H1 (cell line): ENCODE results near the gene USP49. TPM values are rescaled to one million over a fixed set of nuclear protein-coding genes. Genes with fewer than 3 reads are reported as not detected.

Experiments used
- CTCF ChIA-PET: fragments of 300-600 bp; sonication (Branson Sonifier 250); formaldehyde crosslinking; loops from one replicate; lab custom pipeline; 2021; ENCODE audit not compliant: partially characterized antibody; lab: Charles Lee
- POLR2A ChIA-PET: fragments of 300-600 bp; sonication (Branson Sonifier 250); formaldehyde crosslinking; loops from one replicate; lab custom pipeline; 2021; ENCODE audit warnings: inconsistent platforms; ENCODE audit not compliant: partially characterized antibody; lab: Charles Lee
- DNase-seq, 2 experiments: peaks; one replicate each; pipeline versions ENCODE4 v3.0.0 to v3.0.0-alpha.2; 2010 to 2022; ENCODE audit warnings: low spot score in 2 of 2, low read depth in 1 of 2, mixed read lengths in 1 of 2
- FAIRE-seq: peaks from 2 replicates; lab custom pipeline; 2011; peaks lifted over from hg19 to GRCh38; lab: Jason Lieb, UNC
- H2AFZ ChIP-seq: 2 replicates; pipeline ENCODE4 v1.8.1; 2012; ENCODE audit warnings: low read length, inconsistent platforms
- H2AK5ac ChIP-seq: 2 replicates; pipeline ENCODE4 v1.6.1; 2013; ENCODE audit warnings: low read depth, low read length
- H2BK120ac ChIP-seq: replicated peaks from 2 replicates; pipeline ENCODE3; 2013; ENCODE audit warnings: low read depth, low read length, inconsistent platforms
- H2BK12ac ChIP-seq: 2 replicates; pipeline ENCODE4 v1.6.1; 2013; ENCODE audit warnings: low read depth, low read length
- H2BK15ac ChIP-seq: 2 replicates; pipeline ENCODE4 v1.6.1; 2013; ENCODE audit warnings: low read length
- H2BK20ac ChIP-seq: 2 replicates; pipeline ENCODE4 v1.6.1; 2013; ENCODE audit warnings: low read length
- H2BK5ac ChIP-seq: 2 replicates; pipeline ENCODE4 v1.6.1; 2013; ENCODE audit warnings: low read depth, low read length
- H3K14ac ChIP-seq: 2 replicates; pipeline ENCODE4 v1.6.1; 2013; ENCODE audit warnings: inconsistent platforms; ENCODE audit not compliant: insufficient read length
- H3K18ac ChIP-seq: 2 replicates; pipeline ENCODE4 v1.6.1; 2013; ENCODE audit warnings: low read length; ENCODE audit errors: extremely low read depth
- H3K23ac ChIP-seq: 2 replicates; pipeline ENCODE4 v1.6.1; 2013; ENCODE audit warnings: inconsistent platforms; ENCODE audit not compliant: insufficient read length
- H3K23me2 ChIP-seq: 2 replicates; pipeline ENCODE4 v1.6.1; 2013; ENCODE audit warnings: low read depth, low read length
- H3K27ac ChIP-seq: 2 replicates; pipeline ENCODE4 v1.6.1; 2011; ENCODE audit warnings: low read depth, low read length, inconsistent platforms
- H3K27me3 ChIP-seq, 4 experiments: replicated peaks in 1 of 4; 1 replicate in 1 of 4; 2 replicates in 3 of 4; pipeline versions ENCODE4 v1.6.1 to v1.8.1; 2011 to 2013; ENCODE audit warnings: low read length in 3 of 4, mild to moderate bottlenecking in 3 of 4, inconsistent platforms in 2 of 4, mixed read lengths in 2 of 4, moderate library complexity in 1 of 4; ENCODE audit not compliant: control insufficient read depth in 3 of 4, insufficient read depth in 3 of 4; ENCODE audit errors: extremely low read depth in 1 of 4
- H3K36me3 ChIP-seq, 4 experiments: 2 replicates each; pipeline versions ENCODE4 v1.6.1 to v1.8.1; 2011 to 2013; ENCODE audit warnings: mild to moderate bottlenecking in 4 of 4, low read length in 3 of 4, moderate library complexity in 2 of 4, control low read depth in 1 of 4, inconsistent platforms in 1 of 4; ENCODE audit not compliant: insufficient read depth in 4 of 4, control insufficient read depth in 2 of 4
- H3K4ac ChIP-seq: replicated peaks from 2 replicates; pipeline ENCODE3; 2013; ENCODE audit warnings: low read length, low read depth, mixed read lengths, inconsistent platforms; ENCODE audit not compliant: insufficient read length
- H3K4me1 ChIP-seq, 4 experiments: replicated peaks in 1 of 4; 1 replicate in 1 of 4; 2 replicates in 3 of 4; pipeline versions ENCODE4 v1.6.1 to v1.8.1; 2011 to 2013; ENCODE audit warnings: low read length in 3 of 4, inconsistent platforms in 2 of 4, mixed read lengths in 1 of 4; ENCODE audit not compliant: insufficient read depth in 4 of 4, control insufficient read depth in 3 of 4
- H3K4me2 ChIP-seq, 2 experiments: 2 replicates each; pipeline versions ENCODE4 v1.6.1 to v1.8.1; 2011 to 2013; ENCODE audit warnings: low read depth in 2 of 2, low read length in 2 of 2, control low read depth in 1 of 2, inconsistent platforms in 1 of 2, mild to moderate bottlenecking in 1 of 2; ENCODE audit not compliant: insufficient read depth in 1 of 2
- H3K4me3 ChIP-seq, 4 experiments: fragments of 200-600, 300-600 bp in 1 of 4; sonication (generic), shearing (Covaris generic), sonication (Bioruptor Twin) in 1 of 4; 2 replicates each; pipeline versions ENCODE4 v1.5.1 to v1.8.1; 2011 to 2016; ENCODE audit warnings: low read length in 4 of 4, low read depth in 3 of 4, control low read depth in 2 of 4, inconsistent platforms in 2 of 4, mild to moderate bottlenecking in 2 of 4, mixed read lengths in 1 of 4, moderate library complexity in 1 of 4; ENCODE audit not compliant: insufficient read depth in 2 of 4; ENCODE audit errors: extremely low read depth in 1 of 4
- H3K56ac ChIP-seq: replicated peaks from 2 replicates; pipeline ENCODE3; 2013; ENCODE audit warnings: low read depth, mild to moderate bottlenecking, mixed read lengths, low read length, inconsistent platforms; ENCODE audit not compliant: insufficient read length
- H3K79me1 ChIP-seq: 2 replicates; pipeline ENCODE4 v1.6.1; 2013; ENCODE audit warnings: low read depth, low read length, control low read depth
- H3K79me2 ChIP-seq, 2 experiments: 2 replicates each; pipeline versions ENCODE4 v1.6.1 to v1.8.1; 2012 to 2013; ENCODE audit warnings: low read length in 2 of 2, mild to moderate bottlenecking in 2 of 2, inconsistent platforms in 1 of 2; ENCODE audit not compliant: insufficient read depth in 2 of 2, control insufficient read depth in 1 of 2
- H3K9ac ChIP-seq, 4 experiments: replicated peaks in 1 of 4; 1 replicate in 1 of 4; 2 replicates in 3 of 4; pipeline versions ENCODE4 v1.6.1 to v1.8.1; 2011 to 2013; ENCODE audit warnings: low read depth in 3 of 4, low read length in 3 of 4, control low read depth in 2 of 4, mild to moderate bottlenecking in 2 of 4, moderate library complexity in 2 of 4, inconsistent platforms in 1 of 4; ENCODE audit errors: extremely low read depth in 1 of 4
- H3K9me3 ChIP-seq, 2 experiments: 2 replicates each; pipeline versions ENCODE4 v1.6.1 to v1.8.1; 2012 to 2013; ENCODE audit warnings: mild to moderate bottlenecking in 2 of 2, moderate library complexity in 2 of 2, control low read depth in 1 of 2, inconsistent platforms in 1 of 2, low read depth in 1 of 2, low read length in 1 of 2, mixed read lengths in 1 of 2; ENCODE audit not compliant: insufficient read depth in 2 of 2
- H4K20me1 ChIP-seq, 2 experiments: replicated peaks in 1 of 2; 2 replicates each; pipeline versions ENCODE3 to v1.8.1; 2011 to 2013; ENCODE audit warnings: inconsistent platforms in 2 of 2, low read length in 2 of 2, mild to moderate bottlenecking in 1 of 2; ENCODE audit not compliant: insufficient read depth in 2 of 2, control insufficient read depth in 1 of 2
- H4K5ac ChIP-seq: 2 replicates; pipeline ENCODE4 v1.6.1; 2013; ENCODE audit warnings: low read length, low read depth, mixed read lengths, inconsistent platforms; ENCODE audit not compliant: insufficient read length
- H4K8ac ChIP-seq: 2 replicates; pipeline ENCODE4 v1.8.0; 2013; ENCODE audit warnings: mild to moderate bottlenecking, moderate library complexity, low read length, inconsistent platforms; ENCODE audit not compliant: insufficient read depth; ENCODE audit errors: extremely low read depth
- H4K91ac ChIP-seq: replicated peaks from 2 replicates; pipeline ENCODE3; 2013; ENCODE audit warnings: low read length, mixed read lengths, inconsistent platforms; ENCODE audit not compliant: insufficient read length
- BCL11A ChIP-seq, 2 experiments: IDR thresholded peaks; one replicate each; pipeline ENCODE4 v1.6.1; 2011; ENCODE audit warnings: low read depth in 2 of 2, low read length in 2 of 2, mild to moderate bottlenecking in 2 of 2
- CTBP2 ChIP-seq: IDR thresholded peaks from 2 replicates; pipeline ENCODE4 v1.7.0; 2011; ENCODE audit warnings: borderline replicate concordance, mild to moderate bottlenecking, moderate library complexity, mixed read lengths, low read length; ENCODE audit not compliant: insufficient read depth, insufficient read length
- EP300 ChIP-seq, 2 experiments: IDR thresholded peaks; 1 replicate in 1 of 2; 2 replicates in 1 of 2; pipeline ENCODE4 v1.6.1; 2011 to 2012; ENCODE audit warnings: low read depth in 2 of 2, low read length in 2 of 2, mild to moderate bottlenecking in 2 of 2, borderline replicate concordance in 1 of 2, inconsistent platforms in 1 of 2, moderate library complexity in 1 of 2
- EZH2 ChIP-seq: fragments of 200-600 bp; sonication (generic); IDR thresholded peaks from 2 replicates; pipeline ENCODE4 v1.7.1; 2012; ENCODE audit warnings: low read depth, mild to moderate bottlenecking, moderate library complexity, low read length, inconsistent platforms; ENCODE audit not compliant: severe bottlenecking
- GABPA ChIP-seq: IDR thresholded peaks from 2 replicates; pipeline ENCODE4 v1.6.1; 2011; ENCODE audit warnings: mild to moderate bottlenecking, low read length, moderate library complexity, borderline replicate concordance; ENCODE audit not compliant: insufficient read depth
- MAFK ChIP-seq: IDR thresholded peaks from 2 replicates; pipeline ENCODE4 v1.6.1; 2012; ENCODE audit warnings: low read depth, mild to moderate bottlenecking, improper control_type of control experiment, low read length
- PHF8 ChIP-seq: fragments of 200-600 bp; sonication (generic); conservative IDR thresholded peaks from 2 replicates; pipeline ENCODE4 v1.7.1; 2012; ENCODE audit warnings: low read depth, mild to moderate bottlenecking, inconsistent platforms, low read length, moderate library complexity
- RNF2 ChIP-seq: fragments of 200-900, 300-1000 bp; sonication (generic); IDR thresholded peaks from 2 replicates; pipeline ENCODE4 v1.7.1; 2016; ENCODE audit warnings: borderline replicate concordance, low read depth, mild to moderate bottlenecking, antibody characterized with exemption, low read length; ENCODE audit not compliant: poor library complexity, severe bottlenecking; ENCODE audit errors: missing control alignments
- SAP30 ChIP-seq: fragments of 300-600 bp; sonication (generic); IDR thresholded peaks from 2 replicates; pipeline ENCODE4 v1.7.1; 2012; ENCODE audit warnings: low read length, moderate library complexity, mild to moderate bottlenecking, inconsistent platforms; ENCODE audit not compliant: insufficient read depth, insufficient replicate concordance
- SP1 ChIP-seq: IDR thresholded peaks from 2 replicates; pipeline ENCODE4 v1.6.1; 2011; ENCODE audit warnings: low read depth, low read length
- TAF1 ChIP-seq: IDR thresholded peaks from 2 replicates; pipeline ENCODE4 v1.6.1; 2011; ENCODE audit warnings: mild to moderate bottlenecking, low read depth, low read length
- WGBS, 2 experiments: shearing (Covaris generic) in 1 of 2; methylation state at CpG; one replicate each; pipeline versions ENCODE4 v1.1.6 to v1.1.7; 2013 to 2015; ENCODE audit warnings: low lambda C conversion rate in 2 of 2, mixed read lengths in 2 of 2, inconsistent platforms in 1 of 2, low coverage in 1 of 2, missing lambda C conversion rate in 1 of 2; ENCODE audit not compliant: insufficient replicate concordance in 2 of 2, insufficient coverage in 1 of 2, insufficient read length in 1 of 2; ENCODE audit errors: extremely low coverage in 1 of 2, missing lambda C conversion rate in 1 of 2; 5-methylcytosine and 5-hydroxymethylcytosine counted together
- polyA plus RNA-seq, 7 experiments: library from polyadenylated mRNA; depleted of rRNA in 3 of 7; stranded (reverse) in 5 of 7; unstranded in 2 of 7; fragments of >200 nt in 5 of 7; fragments of 200-250 nt in 2 of 7; gene quantifications; 1 replicate in 5 of 7; 2 replicates in 1 of 7; 4 replicates in 1 of 7; pipeline versions ENCODE4 v1.2.1 to v1.2.3, GENCODE V29; 2011 to 2013; ENCODE audit warnings: missing spikeins in 2 of 7, mixed read lengths in 2 of 7
- total RNA-seq: library from RNA; stranded (reverse); fragmentation: NEBNext Ultra II Directional; extraction: Animal tissue kit (Norgen Biotek cat#: 25700); gene quantifications from 2 replicates; pipeline ENCODE4 v1.2.1, GENCODE V29; 2021

The USP49 gene
- total and polyA plus RNA-seq, 2 of the 8 experiments (the other 6 are each of a cell fraction or from before 2014, with no cell fraction given) = 6.9 to 24.4 TPM

DNA sequence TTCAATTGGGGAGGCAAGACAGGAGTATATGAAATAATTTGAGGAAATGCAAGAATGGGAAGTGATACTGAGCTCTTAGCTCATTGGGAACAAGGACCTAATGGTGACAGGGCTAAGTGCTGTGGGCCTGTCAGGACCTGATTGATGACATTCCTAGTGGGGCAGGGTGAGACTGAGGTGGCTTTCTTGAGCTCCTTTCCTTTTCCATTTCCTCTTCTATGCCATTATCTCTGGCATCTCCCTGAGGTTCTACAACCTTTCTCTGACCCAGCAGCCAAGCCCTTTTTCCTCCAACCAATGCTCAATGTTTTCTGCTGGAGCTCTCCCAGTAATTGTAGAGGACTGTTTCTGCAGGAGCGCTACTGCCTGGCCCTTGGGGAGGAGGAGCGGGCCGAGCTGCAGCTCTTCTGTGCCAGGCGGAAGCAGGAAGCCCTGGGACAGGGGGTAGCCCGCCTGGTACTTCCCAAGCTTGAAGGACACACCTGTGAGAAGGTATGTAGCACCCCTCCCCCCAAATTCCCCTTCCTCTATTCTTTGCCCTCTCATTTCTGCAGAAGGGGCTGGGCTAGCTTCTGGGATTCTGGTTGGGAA is 110.5 kb downstream of the USP49 start:
- Histone ChIP-seq H2BK5ac (no peak overlapping the region), H4K20me1 (peaks cover 0 to 9% of the 10 kb centered on the region in 2 experiments), H2AK5ac (no peak overlapping the region), H4K5ac (no peak overlapping the region), H3K18ac (no peak overlapping the region), H3K4ac (no peak overlapping the region), H3K23me2 (peaks cover 16% of the 10 kb centered on the region), H3K27me3 (peaks cover 2 to 39% (median 25%) of the 10 kb centered on the region in 4 experiments), H2BK20ac (no peak overlapping the region), H3K23ac (no peak overlapping the region), H4K91ac (no peak overlapping the region), H3K4me1 (peaks cover 2 to 7% (median 3%) of the 10 kb centered on the region in 4 experiments; a peak in 6 of 7 replicates), H3K36me3 (peaks cover 3 to 9% (median 8%) of the 10 kb centered on the region in 4 experiments; a peak in 7 of 8 replicates), H3K27ac (no peak overlapping the region), H4K8ac (no peak overlapping the region), H3K4me2 (peak overlapping the region in 1 of 2 experiments; percentile 26; a peak in 2 of 4 replicates), H3K14ac (no peak overlapping the region), H2BK120ac (no peak overlapping the region), H2BK15ac (no peak overlapping the region), H3K9me3 (no peaks in the 10 kb centered on the region), H3K79me1 (peaks cover 2% of the 10 kb centered on the region; the same call in 1 of the 2 replicates), H3K56ac (no peak overlapping the region), H2BK12ac (no peak overlapping the region), H2AFZ (no peak overlapping the region), H3K4me3 (no peak overlapping the region), H3K9ac (no peak overlapping the region), H3K79me2 (peaks cover 0 to 12% of the 10 kb centered on the region in 2 experiments; a peak in 3 of 4 replicates)
- ChIA-PET CTCF (interaction anchor here (0.7 to 5.1 kb wide), 26 partner anchors 9 to 416 kb away, joined by 3 to 108 read pairs (median 4); partner anchors contain the start of genes BYSL, MED20 and TAF8), POLR2A (interaction anchor here (1.0 to 1.9 kb wide), 4 partner anchors 10 to 266 kb away, joined by 3 to 6 read pairs (median 4); partner anchors contain the start of genes BYSL, MED20 and TAF8)
- 68% methylated on average over 5 of the region's 5 CpGs; no CpG with 5 or more reads in 1 of the 2 experiments for WGBS, 2 experiments
- no peak for DNase-seq
- no peak for FAIRE-seq
- no peak for TF ChIP-seq MAFK
- no peak for TF ChIP-seq CTBP2
- no peak for TF ChIP-seq PHF8
- no peak for TF ChIP-seq BCL11A (IDR thresholded peaks at IDR 0.05; ENCODE audit: low read depth in 2 of 2, low read length in 2 of 2)
- no peak for TF ChIP-seq SAP30
- no peak for TF ChIP-seq SP1
- no peak for TF ChIP-seq TAF1
- TF ChIP-seq EP300 (IDR thresholded peaks at IDR 0.05; ENCODE audit: borderline replicate concordance in 1 of 2, low read depth in 2 of 2, low read length in 2 of 2) = no peak
- TF ChIP-seq RNF2 = no peak
- no peak for TF ChIP-seq GABPA
- no peak for TF ChIP-seq EZH2
